Heart left ventricle (tissue), 16 donors: Measurements from ENCODE around the gene EWSR1. TPM values are rescaled to one million over a fixed set of nuclear protein-coding genes. Genes with fewer than 3 reads are reported as not detected.

Experiments used
- ATAC-seq, 4 donors: fragments of 200-7000 bp; cut with Tn5 transposase; one replicate each; pipeline ENCODE4 v1.9.1; 2020 to 2022; ENCODE audit warnings: moderate library complexity in 4 of 4, mild to moderate bottlenecking in 3 of 4, moderate number of reproducible peaks in 1 of 4
- DNase-seq, 5 donors: peaks; one replicate each; pipeline ENCODE4 v3.0.0-alpha.2; 2020
- H3K27ac ChIP-seq, 12 donors: fragments of 200-600 bp; sonication (generic) in 4 of 12; one replicate each; pipeline versions ENCODE4 v1.5.0 to v1.8.0; 2016 to 2022; ENCODE audit warnings: mild to moderate bottlenecking in 2 of 12
- H3K27me3 ChIP-seq, 9 donors: fragments of 200-600 bp; sonication (generic) in 2 of 9; one replicate each; pipeline versions ENCODE4 v1.5.1 to v1.8.0; 2016 to 2022; ENCODE audit warnings: mild to moderate bottlenecking in 3 of 9
- H3K36me3 ChIP-seq, 9 donors: fragments of 200-600 bp; sonication (generic) in 2 of 9; one replicate each; pipeline versions ENCODE4 v1.5.0 to v1.8.0; 2018 to 2022; ENCODE audit warnings: mild to moderate bottlenecking in 2 of 9
- H3K4me1 ChIP-seq, 12 donors: fragments of 200-600 bp; sonication (generic) in 4 of 12; one replicate each; pipeline versions ENCODE4 v1.5.0 to v1.8.0; 2016 to 2022; ENCODE audit warnings: mild to moderate bottlenecking in 3 of 12
- H3K4me3 ChIP-seq, 12 donors: fragments of 200-600 bp; sonication (generic) in 4 of 12; one replicate each; pipeline versions ENCODE4 v1.5.0 to v1.8.0; 2017 to 2022; ENCODE audit warnings: mild to moderate bottlenecking in 9 of 12, moderate library complexity in 4 of 12
- H3K9me3 ChIP-seq, 12 donors: fragments of 200-600 bp; sonication (generic) in 4 of 12; one replicate each; pipeline versions ENCODE4 v1.5.0 to v1.8.0; 2016 to 2022; ENCODE audit warnings: mild to moderate bottlenecking in 1 of 12
- POLR2A ChIP-seq, 2 donors: fragments of 450-650 bp; IDR thresholded peaks; one replicate each; pipeline ENCODE4 v1.6.1; 2017; ENCODE audit warnings: antibody characterized with exemption in 2 of 2, mild to moderate bottlenecking in 2 of 2, moderate library complexity in 2 of 2
- WGBS, 4 donors: extraction: QIAGEN DNeasy Blood & Tissue Kit in 2 of 4; methylation state at CpG; one replicate each; pipeline versions ENCODE4 v1.1.5 to v1.1.7; 2013 to 2018; 5-methylcytosine and 5-hydroxymethylcytosine counted together
- intact Hi-C, 10 donors: fragments of 100-400 bp; cut with DNase I; formaldehyde crosslinking; loops; one replicate each; pipeline versions ENCODE4 v1.11.1 to v1.14.2; 2022
- polyA plus RNA-seq, 2 donors: library from polyadenylated mRNA; stranded (reverse); fragments of 200-250 nt; gene quantifications; one replicate each; pipeline ENCODE4 v1.2.3, GENCODE V29; 2013
- total RNA-seq, 9 donors: library from RNA; depleted of rRNA in 2 of 9; stranded (reverse); fragments of >200 nt in 2 of 9; fragmentation: NEBNext Ultra II Directional in 3 of 9; extraction: Animal tissue kit (Norgen Biotek cat#: 25700) in 3 of 9; gene quantifications; one replicate each; pipeline versions ENCODE4 v1.1.0 to v1.2.4, GENCODE V29; 2016 to 2023
- TF ChIP-seq, protein P1 (sequence below), 12 donors: fragments of 200-600 bp; sonication (generic) in 4 of 12; IDR thresholded peaks; one replicate each; pipeline versions ENCODE4 v1.5.0 to v1.8.0; 2018 to 2022; ENCODE audit warnings: antibody characterized with exemption in 12 of 12, mild to moderate bottlenecking in 5 of 12
- donor health status: ischemic (EF 13 %, LVEDD 7.1; RV severe dilation, severe dysfunction).
- donor health status: healthy with polysubstance abuse.
- donor health status: DM: no; HTN: yes; CAD: no.
- donor health status: DM: no; HTN: no; CAD: no.
- donor health status: ischemic (EF 25% LVEDD 6.9; RV normal size, moderate dysfunction).
- donor health status: ischemic (EF 25% LVEDD 5.7; RV mildly dilated, moderate dysfunction).
- donor health status: healthy.
- donor health status: DM: yes; HTN: yes; CAD: no.
- donor health status: ischemic (EF 35%, LVEDD 5.7; RV mildly dilated, moderate dysfunction).
- donor health status: nonischemic (EF 11% LVEDD 7.7; RV severe dilation, severe dysfunction).
- donor health status: DM: yes; HTN: yes; CAD: no.
- donor health status: PGD.
- donor health status: ischemic (EF 29% LVEDD 5.4; RV normal size, mild dysfunction).
- donor health status: nonischemic (EF 23%, LVEDD 6.1; RV moderate dilation, normal function).

EWSR1 gene
- total and polyA plus RNA-seq, 11 donors: 94.3 to 202 (median 138) TPM

DNA sequence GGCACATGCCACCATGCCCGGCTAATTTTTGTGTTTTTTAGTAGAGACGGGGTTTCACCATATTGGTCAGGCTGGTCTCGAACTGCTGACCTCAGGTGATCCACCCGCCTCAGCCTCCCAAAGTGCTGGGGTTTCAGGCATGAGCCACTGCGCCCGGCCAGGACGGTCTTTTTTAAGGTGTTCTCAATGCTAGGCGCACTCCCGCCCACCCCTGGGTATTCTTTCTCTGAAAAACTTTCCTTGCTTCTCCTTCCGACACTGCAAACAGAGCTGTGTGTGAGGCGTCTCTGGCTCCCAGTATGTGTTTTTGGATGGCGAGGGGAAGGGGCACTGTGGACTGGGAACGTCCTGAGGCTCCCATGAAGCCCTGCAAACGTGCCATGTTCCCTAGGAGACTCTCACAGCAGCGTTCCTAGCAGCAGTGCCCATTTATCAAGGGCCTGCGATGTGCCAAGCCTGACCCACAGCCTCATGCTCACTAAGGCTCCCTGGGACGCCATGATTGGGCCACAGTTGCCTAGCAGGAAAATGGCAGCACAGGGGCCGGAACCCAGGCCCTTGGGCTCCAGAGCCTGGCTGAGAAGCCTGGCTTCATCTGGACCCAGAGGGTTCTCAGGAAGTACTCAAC is 49.9 kb downstream of the EWSR1 start:
- TF ChIP-seq, protein P1, sequence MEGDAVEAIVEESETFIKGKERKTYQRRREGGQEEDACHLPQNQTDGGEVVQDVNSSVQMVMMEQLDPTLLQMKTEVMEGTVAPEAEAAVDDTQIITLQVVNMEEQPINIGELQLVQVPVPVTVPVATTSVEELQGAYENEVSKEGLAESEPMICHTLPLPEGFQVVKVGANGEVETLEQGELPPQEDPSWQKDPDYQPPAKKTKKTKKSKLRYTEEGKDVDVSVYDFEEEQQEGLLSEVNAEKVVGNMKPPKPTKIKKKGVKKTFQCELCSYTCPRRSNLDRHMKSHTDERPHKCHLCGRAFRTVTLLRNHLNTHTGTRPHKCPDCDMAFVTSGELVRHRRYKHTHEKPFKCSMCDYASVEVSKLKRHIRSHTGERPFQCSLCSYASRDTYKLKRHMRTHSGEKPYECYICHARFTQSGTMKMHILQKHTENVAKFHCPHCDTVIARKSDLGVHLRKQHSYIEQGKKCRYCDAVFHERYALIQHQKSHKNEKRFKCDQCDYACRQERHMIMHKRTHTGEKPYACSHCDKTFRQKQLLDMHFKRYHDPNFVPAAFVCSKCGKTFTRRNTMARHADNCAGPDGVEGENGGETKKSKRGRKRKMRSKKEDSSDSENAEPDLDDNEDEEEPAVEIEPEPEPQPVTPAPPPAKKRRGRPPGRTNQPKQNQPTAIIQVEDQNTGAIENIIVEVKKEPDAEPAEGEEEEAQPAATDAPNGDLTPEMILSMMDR (IDR thresholded peaks at IDR 0.05): no peak
- no peak for TF ChIP-seq POLR2A (IDR thresholded peaks at IDR 0.05)
- WGBS, 4 donors: 95 to 96% (median 95%) methylated on average over 16 to 18 of the region's 18 CpGs
- Histone ChIP-seq H3K9me3 (no peaks in the 10 kb centered on the region), H3K27me3 (peaks cover 4 to 36% (median 17%) of the 10 kb centered on the region in 9 donors), H3K4me3 (no peak overlapping the region), H3K36me3 (no peaks in the 10 kb centered on the region), H3K27ac (no peak overlapping the region), H3K4me1 (peaks cover 0 to 28% (median 20%) of the 10 kb centered on the region in 12 donors)
- intact Hi-C loops: no loop called here
- no peak for ATAC-seq
- DNase-seq: peak in 1 of 5 donors; percentile 16

DNA sequence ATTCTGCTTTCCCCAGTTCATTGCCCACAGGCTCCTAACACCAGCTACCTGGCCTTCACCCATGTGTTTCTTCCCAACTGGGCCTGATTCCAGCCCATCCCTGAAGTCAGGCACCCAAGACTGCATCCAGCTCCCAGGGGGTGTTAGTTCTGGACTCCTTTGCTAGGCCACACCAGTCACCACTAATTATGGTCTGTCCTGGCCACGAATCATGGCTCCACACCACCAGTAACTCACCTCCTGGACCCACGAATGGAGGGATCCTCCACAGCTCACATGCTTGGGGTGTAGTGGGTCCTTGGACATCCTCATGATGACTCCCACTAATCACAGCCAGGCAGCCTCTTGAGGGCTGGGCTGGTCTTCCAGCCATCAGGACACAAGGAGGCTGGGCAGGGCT is 51.0 kb downstream of the EWSR1 start:
- no peak overlapping the region for H3K4me3 ChIP-seq
- no peaks in the 10 kb centered on the region for H3K36me3 ChIP-seq
- no peak overlapping the region for H3K27ac ChIP-seq
- peaks cover 0 to 17% (median 10%) of the 10 kb centered on the region in 12 donors for H3K4me1 ChIP-seq
- intact Hi-C loops: no loop called here
- no peak for DNase-seq
- WGBS, 4 donors: 77 to 100% (median 90%) methylated on average over 2 of the region's 2 CpGs
- H3K9me3 ChIP-seq: no peaks in the 10 kb centered on the region
- TF ChIP-seq, protein P1 (IDR thresholded peaks at IDR 0.05): no peak
- TF ChIP-seq POLR2A (IDR thresholded peaks at IDR 0.05): no peak
- peaks cover 2 to 25% (median 11%) of the 10 kb centered on the region in 9 donors for H3K27me3 ChIP-seq
- ATAC-seq: no peak

DNA sequence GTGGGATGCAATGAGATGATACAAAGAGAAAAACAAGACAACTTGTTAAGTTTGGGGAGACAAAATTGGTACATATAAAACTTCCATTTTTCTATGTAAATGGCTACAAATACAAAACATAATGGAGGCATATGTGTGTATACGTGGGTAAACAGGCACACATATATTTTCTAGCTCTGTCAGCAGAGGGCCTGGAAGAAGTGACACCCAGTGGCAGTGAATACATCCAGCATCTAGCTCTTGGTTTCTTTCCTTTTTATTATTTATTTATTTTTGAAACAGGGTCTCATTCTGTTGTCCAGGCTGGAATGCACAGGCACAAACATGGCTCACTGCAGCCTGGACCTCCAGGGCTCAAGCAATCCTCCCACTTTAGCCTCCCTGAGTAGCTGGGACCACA is 52.5 kb downstream of the EWSR1 start:
- no peak for DNase-seq
- WGBS, 4 donors: 64 to 75% (median 72%) methylated on average over 1 of the region's 1 CpG
- peaks cover 0 to 10% (median 0%) of the 10 kb centered on the region in 9 donors for H3K27me3 ChIP-seq
- TF ChIP-seq POLR2A (IDR thresholded peaks at IDR 0.05): no peak
- TF ChIP-seq, protein P1 (IDR thresholded peaks at IDR 0.05): peak in 2 of 12 donors; percentile 9 to 19
- peaks cover 0 to 5% (median 3%) of the 10 kb centered on the region in 12 donors for H3K4me1 ChIP-seq
- H3K27ac ChIP-seq: no peak overlapping the region
- no peaks in the 10 kb centered on the region for H3K36me3 ChIP-seq
- intact Hi-C loops: no loop called here
- no peak overlapping the region for H3K4me3 ChIP-seq
- no peaks in the 10 kb centered on the region for H3K9me3 ChIP-seq
- no peak for ATAC-seq

DNA sequence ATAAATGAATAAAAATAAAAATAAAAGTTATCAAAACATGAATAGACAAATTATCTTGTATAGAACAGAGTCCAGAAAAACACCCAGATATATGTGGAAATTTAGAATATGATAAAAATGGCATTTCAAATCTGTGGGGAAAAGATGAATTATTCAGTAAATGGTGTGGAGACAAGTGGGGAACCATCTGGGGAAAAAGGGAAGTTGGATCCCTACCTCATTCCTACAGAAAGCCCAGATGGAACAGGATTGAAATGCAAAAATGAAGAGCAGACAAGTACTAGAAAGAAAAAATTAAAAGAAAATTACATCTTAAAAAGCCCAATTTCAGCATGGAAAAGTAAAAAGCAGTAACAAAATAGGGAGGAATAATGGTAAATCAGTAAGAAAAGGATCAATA is 55.6 kb downstream of the EWSR1 start:
- no peak for DNase-seq
- no peaks in the 10 kb centered on the region for H3K27me3 ChIP-seq
- intact Hi-C loops: no loop called here
- H3K4me3 ChIP-seq: no peak overlapping the region
- ATAC-seq: no peak
- H3K36me3 ChIP-seq: peaks cover 0 to 29% (median 15%) of the 10 kb centered on the region in 9 donors
- no peaks in the 10 kb centered on the region for H3K4me1 ChIP-seq
- no peaks in the 10 kb centered on the region for H3K9me3 ChIP-seq
- no peak overlapping the region for H3K27ac ChIP-seq
- TF ChIP-seq, protein P1 (IDR thresholded peaks at IDR 0.05): no peak
- no peak for TF ChIP-seq POLR2A (IDR thresholded peaks at IDR 0.05)
